HepG2 (cell line): ENCODE measurements around the gene CDC42EP1. TPM values are rescaled to one million over a fixed set of nuclear protein-coding genes. Genes with fewer than 3 reads are reported as not detected.
A peak's percentile ranks its signal among the peaks of the same experiment; 100 is the strongest.

ENCODE experiments used
- ARNT ChIP-seq: fragments of 450-650 bp; IDR thresholded peaks from 2 replicates; pipeline ENCODE4 v1.6.1; 2017
- EED ChIP-seq: sonication (generic); formaldehyde crosslinking; IDR thresholded peaks from 2 replicates; pipeline ENCODE4 v1.5.0; 2020; ENCODE audit warnings: mild to moderate bottlenecking, missing genetic modification reagents
- KDM2A ChIP-seq: sonication (generic); formaldehyde crosslinking; IDR thresholded peaks from 2 replicates; pipeline ENCODE4 v1.4.0; 2020; ENCODE audit warnings: low read depth, missing genetic modification reagents, borderline replicate concordance
- MED1 ChIP-seq: sonication (generic); formaldehyde crosslinking; IDR thresholded peaks from 2 replicates; pipeline ENCODE4 v1.4.0; 2020; ENCODE audit warnings: missing genetic modification reagents
- RFX3 ChIP-seq: IDR thresholded peaks from 2 replicates; pipeline ENCODE4 v1.6.1; 2016; ENCODE audit warnings: missing biosample characterization, missing genetic modification reagents
- SNAPC5 ChIP-seq: sonication (generic); formaldehyde crosslinking; IDR thresholded peaks from 2 replicates; pipeline ENCODE4 v1.8.1; 2023; ENCODE audit warnings: mild to moderate bottlenecking, missing genetic modification reagents, borderline replicate concordance
- ZBTB43 ChIP-seq: sonication (generic); formaldehyde crosslinking; conservative IDR thresholded peaks from 2 replicates; pipeline ENCODE4 v1.4.0; 2020; ENCODE audit warnings: missing genetic modification reagents
- ZNF530 ChIP-seq: sonication (generic); formaldehyde crosslinking; IDR thresholded peaks from 2 replicates; pipeline ENCODE4 v1.5.0; 2020; ENCODE audit warnings: low read depth, mild to moderate bottlenecking, missing genetic modification reagents
- ZNF776 ChIP-seq: sonication (generic); formaldehyde crosslinking; IDR thresholded peaks from 2 replicates; pipeline ENCODE4 v1.4.0; 2020; ENCODE audit warnings: mild to moderate bottlenecking, missing genetic modification reagents
- polyA plus RNA-seq, 8 experiments: library from polyadenylated mRNA; depleted of rRNA in 3 of 8; stranded (reverse) in 7 of 8; unstranded in 1 of 8; fragments of >200 nt; fragmentation: Illumina TruSeq in 4 of 8; extraction: Trizol in 4 of 8; gene quantifications; 2 replicates each; pipeline versions ENCODE4 v1.2.1 to v1.2.3, GENCODE V29; 2011 to 2016; ENCODE audit warnings: low read depth in 4 of 8, missing spikeins in 1 of 8, mixed read lengths in 1 of 8; ENCODE audit not compliant: insufficient read depth in 1 of 8
- total RNA-seq, 5 experiments: library from RNA; depleted of rRNA; stranded (reverse); fragments of >200 nt; fragmentation: Illumina TruSeq; extraction: Trizol; gene quantifications; 2 replicates each; pipeline ENCODE4 v1.2.3, GENCODE V29; 2016; ENCODE audit warnings: low read depth in 1 of 5
- TF ChIP-seq, protein P1 (sequence below): IDR thresholded peaks from 2 replicates; pipeline ENCODE4 v1.6.1; 2012; ENCODE audit warnings: low read depth, low read length, improper control_type of control experiment
- TF ChIP-seq, protein P2 (sequence below): sonication (generic); formaldehyde crosslinking; IDR thresholded peaks from 2 replicates; pipeline ENCODE4 v1.5.0; 2020; ENCODE audit warnings: mild to moderate bottlenecking, missing genetic modification reagents, borderline replicate concordance
- TF ChIP-seq, protein P3 (sequence below), 2 experiments: fragments of 450-650 bp in 1 of 2; sonication (generic) in 1 of 2; formaldehyde crosslinking in 1 of 2; IDR thresholded peaks; 2 replicates each; pipeline versions ENCODE4 v1.6.1 to v1.8.0; 2016 to 2022; ENCODE audit warnings: antibody characterized with exemption in 1 of 2, mild to moderate bottlenecking in 1 of 2, missing genetic modification reagents in 1 of 2

CDC42EP1 gene
- total and polyA plus RNA-seq, 2 of the 13 experiments (the other 11 are each of a cell fraction or from before 2014, with no cell fraction given): 17.1 to 29.5 TPM

- TF ChIP-seq, protein P1, sequence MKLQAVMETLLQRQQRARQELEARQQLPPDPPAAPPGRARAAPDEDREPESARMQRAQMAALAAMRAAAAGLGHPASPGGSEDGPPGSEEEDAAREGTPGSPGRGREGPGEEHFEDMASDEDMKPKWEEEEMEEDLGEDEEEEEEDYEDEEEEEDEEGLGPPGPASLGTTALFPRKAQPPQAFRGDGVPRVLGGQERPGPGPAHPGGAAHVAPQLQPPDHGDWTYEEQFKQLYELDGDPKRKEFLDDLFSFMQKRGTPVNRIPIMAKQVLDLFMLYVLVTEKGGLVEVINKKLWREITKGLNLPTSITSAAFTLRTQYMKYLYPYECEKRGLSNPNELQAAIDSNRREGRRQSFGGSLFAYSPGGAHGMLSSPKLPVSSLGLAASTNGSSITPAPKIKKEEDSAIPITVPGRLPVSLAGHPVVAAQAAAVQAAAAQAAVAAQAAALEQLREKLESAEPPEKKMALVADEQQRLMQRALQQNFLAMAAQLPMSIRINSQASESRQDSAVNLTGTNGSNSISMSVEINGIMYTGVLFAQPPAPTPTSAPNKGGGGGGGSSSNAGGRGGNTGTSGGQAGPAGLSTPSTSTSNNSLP: no peak
- no peak for TF ChIP-seq SNAPC5 (CRISPR knock-in tag)
- TF ChIP-seq ARNT: no peak
- TF ChIP-seq KDM2A: 0 out of 2 replicates have a peak, but pooled peaks have one; percentile 21
- TF ChIP-seq ZNF530 (CRISPR knock-in tag): no peak
- TF ChIP-seq, protein P2, sequence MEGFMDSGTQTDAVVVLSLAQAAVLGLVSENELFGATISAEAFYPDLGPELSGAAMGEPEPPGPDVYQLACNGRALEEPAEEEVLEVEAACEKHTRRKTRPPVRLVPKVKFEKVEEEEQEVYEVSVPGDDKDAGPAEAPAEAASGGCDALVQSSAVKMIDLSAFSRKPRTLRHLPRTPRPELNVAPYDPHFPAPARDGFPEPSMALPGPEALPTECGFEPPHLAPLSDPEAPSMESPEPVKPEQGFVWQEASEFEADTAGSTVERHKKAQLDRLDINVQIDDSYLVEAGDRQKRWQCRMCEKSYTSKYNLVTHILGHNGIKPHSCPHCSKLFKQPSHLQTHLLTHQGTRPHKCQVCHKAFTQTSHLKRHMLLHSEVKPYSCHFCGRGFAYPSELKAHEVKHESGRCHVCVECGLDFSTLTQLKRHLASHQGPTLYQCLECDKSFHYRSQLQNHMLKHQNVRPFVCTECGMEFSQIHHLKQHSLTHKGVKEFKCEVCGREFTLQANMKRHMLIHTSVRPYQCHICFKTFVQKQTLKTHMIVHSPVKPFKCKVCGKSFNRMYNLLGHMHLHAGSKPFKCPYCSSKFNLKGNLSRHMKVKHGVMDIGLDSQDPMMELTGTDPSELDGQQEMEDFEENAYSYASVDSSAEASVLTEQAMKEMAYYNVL (CRISPR knock-in tag): peak; percentile 87
- peak; percentile 69; the same call in 1 of the 2 replicates for TF ChIP-seq EED
- no peak for TF ChIP-seq ZBTB43 (CRISPR knock-in tag)
- TF ChIP-seq RFX3: no peak
- peak; percentile 82 for TF ChIP-seq ZNF776 (CRISPR knock-in tag)
- TF ChIP-seq, protein P3, sequence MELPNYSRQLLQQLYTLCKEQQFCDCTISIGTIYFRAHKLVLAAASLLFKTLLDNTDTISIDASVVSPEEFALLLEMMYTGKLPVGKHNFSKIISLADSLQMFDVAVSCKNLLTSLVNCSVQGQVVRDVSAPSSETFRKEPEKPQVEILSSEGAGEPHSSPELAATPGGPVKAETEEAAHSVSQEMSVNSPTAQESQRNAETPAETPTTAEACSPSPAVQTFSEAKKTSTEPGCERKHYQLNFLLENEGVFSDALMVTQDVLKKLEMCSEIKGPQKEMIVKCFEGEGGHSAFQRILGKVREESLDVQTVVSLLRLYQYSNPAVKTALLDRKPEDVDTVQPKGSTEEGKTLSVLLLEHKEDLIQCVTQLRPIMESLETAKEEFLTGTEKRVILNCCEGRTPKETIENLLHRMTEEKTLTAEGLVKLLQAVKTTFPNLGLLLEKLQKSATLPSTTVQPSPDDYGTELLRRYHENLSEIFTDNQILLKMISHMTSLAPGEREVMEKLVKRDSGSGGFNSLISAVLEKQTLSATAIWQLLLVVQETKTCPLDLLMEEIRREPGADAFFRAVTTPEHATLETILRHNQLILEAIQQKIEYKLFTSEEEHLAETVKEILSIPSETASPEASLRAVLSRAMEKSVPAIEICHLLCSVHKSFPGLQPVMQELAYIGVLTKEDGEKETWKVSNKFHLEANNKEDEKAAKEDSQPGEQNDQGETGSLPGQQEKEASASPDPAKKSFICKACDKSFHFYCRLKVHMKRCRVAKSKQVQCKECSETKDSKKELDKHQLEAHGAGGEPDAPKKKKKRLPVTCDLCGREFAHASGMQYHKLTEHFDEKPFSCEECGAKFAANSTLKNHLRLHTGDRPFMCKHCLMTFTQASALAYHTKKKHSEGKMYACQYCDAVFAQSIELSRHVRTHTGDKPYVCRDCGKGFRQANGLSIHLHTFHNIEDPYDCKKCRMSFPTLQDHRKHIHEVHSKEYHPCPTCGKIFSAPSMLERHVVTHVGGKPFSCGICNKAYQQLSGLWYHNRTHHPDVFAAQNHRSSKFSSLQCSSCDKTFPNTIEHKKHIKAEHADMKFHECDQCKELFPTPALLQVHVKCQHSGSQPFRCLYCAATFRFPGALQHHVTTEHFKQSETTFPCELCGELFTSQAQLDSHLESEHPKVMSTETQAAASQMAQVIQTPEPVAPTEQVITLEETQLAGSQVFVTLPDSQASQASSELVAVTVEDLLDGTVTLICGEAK (IDR thresholded peaks at IDR 0.05): no peak
- TF ChIP-seq, protein P3 (CRISPR knock-in tag; IDR thresholded peaks at IDR 0.05): peak; percentile 61; the same call in 1 of the 2 replicates
- no peak for TF ChIP-seq MED1 (CRISPR knock-in tag)
These were observed 41.6 kb upstream of the CDC42EP1 start (continued) for GRCh38 chr22:37518509-37519267.
